ENCODE data around the gene KCND3. TPM values are rescaled to one million over a fixed set of nuclear protein-coding genes. Genes with fewer than 3 reads are reported as not detected.

Gene KCND3
- total and polyA plus RNA-seq, 2 of the 4 experiments (the other 2 are of a cell fraction): under 0.01 to 0.03 TPM

DNA sequence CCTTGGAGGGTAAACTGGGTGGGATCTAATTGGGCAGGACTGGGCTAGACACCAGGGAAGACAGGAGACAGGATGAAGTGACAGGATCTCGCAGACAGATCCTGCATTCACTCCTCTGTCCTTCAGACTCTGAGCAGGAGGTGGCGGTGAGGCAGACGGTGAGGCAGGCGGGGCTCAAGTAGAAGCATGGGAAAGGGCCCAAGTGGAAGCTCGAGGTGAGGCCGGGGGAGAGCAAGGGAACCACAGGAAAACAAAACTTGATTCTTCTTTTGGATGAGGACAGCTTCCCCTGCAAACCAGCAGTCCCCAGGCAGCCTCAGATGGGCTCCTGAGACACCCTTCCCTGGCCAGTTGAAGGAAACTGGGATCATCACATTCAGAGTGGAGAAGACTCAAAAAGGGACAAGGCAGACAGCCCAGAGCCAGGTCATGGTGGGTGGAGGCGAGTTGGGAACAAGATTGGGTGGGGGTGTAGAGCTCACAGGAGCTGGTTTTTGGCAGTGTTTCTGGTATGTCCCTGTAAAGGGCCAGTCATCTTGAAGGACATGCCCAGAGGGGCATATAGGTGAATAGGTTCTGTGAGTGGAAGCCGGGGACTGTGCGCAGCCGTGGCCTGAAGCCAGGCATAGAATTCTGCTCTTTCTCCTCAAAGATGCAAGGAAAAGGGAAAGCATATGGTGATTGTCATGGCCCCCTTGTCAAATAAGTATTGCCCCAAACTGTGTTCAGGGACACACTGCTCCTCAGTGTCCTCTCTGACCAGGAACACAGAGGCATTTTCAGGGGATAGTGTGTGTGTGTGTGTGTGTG, 268.3 kb downstream of the KCND3 start:
- Histone ChIP-seq H3K56ac (ENCODE audit: extremely low read depth, insufficient read depth, low read length) (no peak overlapping the region), H3K27me3 (ENCODE audit: control insufficient read depth, insufficient read depth, low read length) (no peaks in the 10 kb centered on the region), H2AK5ac (ENCODE audit: low read depth, low read length) (peak overlapping the region; percentile 88), H3K4ac (ENCODE audit: low read depth, low read length) (peak overlapping the region; percentile 93), H2BK120ac (ENCODE audit: low read depth, low read length) (peak overlapping the region; percentile 60), H3K9me1 (ENCODE audit: insufficient read depth, low read length) (peaks cover 25% of the 10 kb centered on the region), H3K9me3 (ENCODE audit: control insufficient read depth, insufficient read depth, low read length) (no peaks in the 10 kb centered on the region), H3K27ac (ENCODE audit: insufficient read depth, low read length) (peak overlapping the region; percentile 22; the same call in 1 of the 2 replicates), H4K8ac (ENCODE audit: low read depth in 2 of 2, low read length in 2 of 2) (peak overlapping the region; percentile 72 to 89; a peak in 3 of 4 replicates), H3K9ac (ENCODE audit: low read depth, low read length) (no peak overlapping the region), H2BK5ac (ENCODE audit: low read depth, low read length, poor library complexity, severe bottlenecking) (no peak overlapping the region), H2AK9ac (replicated peaks; ENCODE audit: low read depth, low read length, poor library complexity) (peak overlapping the region; percentile 84), H3K4me3 (ENCODE audit: insufficient read depth, low read depth, low read length) (no peak overlapping the region), H3K36me3 (ENCODE audit: control insufficient read depth, insufficient read depth, low read length) (peaks cover 2% of the 10 kb centered on the region; the same call in 1 of the 2 replicates), H2BK20ac (ENCODE audit: low read depth, low read length) (peak overlapping the region; percentile 59; the same call in 1 of the 2 replicates), H3K4me2 (ENCODE audit: low read depth, low read length) (no peak overlapping the region), H3K14ac (replicated peaks; ENCODE audit: low read depth, low read length) (peak overlapping the region; percentile 86), H4K5ac (ENCODE audit: low read depth, low read length) (no peak overlapping the region; the same call in 1 of the 2 replicates), H3K79me1 (ENCODE audit: low read depth in 1 of 2, low read length in 2 of 2) (peaks cover 0 to 8% of the 10 kb centered on the region in 2 experiments; a peak in 2 of 4 replicates), H4K20me1 (ENCODE audit: insufficient read depth, low read length) (no peaks in the 10 kb centered on the region), H3K23ac (ENCODE audit: low read depth, low read length) (peak overlapping the region; percentile 47; the same call in 1 of the 2 replicates), H4K91ac (ENCODE audit: insufficient read depth, low read depth, low read length) (peak overlapping the region; percentile 82), H3K18ac (ENCODE audit: low read depth, low read length) (no peak overlapping the region; the same call in 1 of the 2 replicates), H3K4me1 (ENCODE audit: control insufficient read depth, insufficient read depth, low read length) (peaks cover 12% of the 10 kb centered on the region), H2AFZ (replicated peaks; ENCODE audit: low read length, poor library complexity) (peak overlapping the region; percentile 54), H2BK15ac (ENCODE audit: low read depth, low read length) (peak overlapping the region; percentile 58; the same call in 1 of the 3 replicates)
- 72% methylated on average over 9 of the region's 10 CpGs; no CpG with 5 or more reads in 1 of the 2 experiments for WGBS, 2 experiments (ENCODE audit: extremely low coverage in 2 of 2, insufficient read length in 1 of 2)
- in situ Hi-C loops (cut with MboI; ENCODE audit: low sequenced_read_pairs) (no loop called here), dilution Hi-C loops (cut with HindIII; ENCODE audit: low sequenced_read_pairs, unreplicated experiment) (no loop called here), intact Hi-C loops (cut with micrococcal nuclease) (no loop called here)
- DNase-seq: no peak
- ChIA-PET POLR2A (ENCODE audit: unreplicated experiment) (no interaction called here), CTCF (no interaction called here)
- peak; percentile 6 for ATAC-seq (ENCODE audit: low read depth)
- BruUV-seq (replicated peaks): no TSS peak
- TF ChIP-seq FOS (IDR thresholded peaks at IDR 0.05; ENCODE audit: low read depth, low read length): no peak
- TF ChIP-seq BHLHE40 (IDR thresholded peaks at IDR 0.05; ENCODE audit: low read depth, low read length): no peak
- TF ChIP-seq RFX5 (IDR thresholded peaks at IDR 0.05; ENCODE audit: low read depth, low read length): no peak
- TF ChIP-seq RAD21 (IDR thresholded peaks at IDR 0.05; ENCODE audit: low read length): no peak
- no peak for TF ChIP-seq MXI1 (IDR thresholded peaks at IDR 0.05; ENCODE audit: borderline replicate concordance, low read depth, low read length)
- TF ChIP-seq, protein P1, sequence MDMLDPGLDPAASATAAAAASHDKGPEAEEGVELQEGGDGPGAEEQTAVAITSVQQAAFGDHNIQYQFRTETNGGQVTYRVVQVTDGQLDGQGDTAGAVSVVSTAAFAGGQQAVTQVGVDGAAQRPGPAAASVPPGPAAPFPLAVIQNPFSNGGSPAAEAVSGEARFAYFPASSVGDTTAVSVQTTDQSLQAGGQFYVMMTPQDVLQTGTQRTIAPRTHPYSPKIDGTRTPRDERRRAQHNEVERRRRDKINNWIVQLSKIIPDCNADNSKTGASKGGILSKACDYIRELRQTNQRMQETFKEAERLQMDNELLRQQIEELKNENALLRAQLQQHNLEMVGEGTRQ (IDR thresholded peaks at IDR 0.05; ENCODE audit: low read depth, low read length): no peak
- no peak for TF ChIP-seq CEBPB (IDR thresholded peaks at IDR 0.05; ENCODE audit: low read depth, low read length)
- TF ChIP-seq, protein P2, sequence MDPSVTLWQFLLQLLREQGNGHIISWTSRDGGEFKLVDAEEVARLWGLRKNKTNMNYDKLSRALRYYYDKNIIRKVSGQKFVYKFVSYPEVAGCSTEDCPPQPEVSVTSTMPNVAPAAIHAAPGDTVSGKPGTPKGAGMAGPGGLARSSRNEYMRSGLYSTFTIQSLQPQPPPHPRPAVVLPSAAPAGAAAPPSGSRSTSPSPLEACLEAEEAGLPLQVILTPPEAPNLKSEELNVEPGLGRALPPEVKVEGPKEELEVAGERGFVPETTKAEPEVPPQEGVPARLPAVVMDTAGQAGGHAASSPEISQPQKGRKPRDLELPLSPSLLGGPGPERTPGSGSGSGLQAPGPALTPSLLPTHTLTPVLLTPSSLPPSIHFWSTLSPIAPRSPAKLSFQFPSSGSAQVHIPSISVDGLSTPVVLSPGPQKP (IDR thresholded peaks at IDR 0.05; ENCODE audit: borderline replicate concordance, low read depth, low read length): no peak
- TF ChIP-seq, protein P3, sequence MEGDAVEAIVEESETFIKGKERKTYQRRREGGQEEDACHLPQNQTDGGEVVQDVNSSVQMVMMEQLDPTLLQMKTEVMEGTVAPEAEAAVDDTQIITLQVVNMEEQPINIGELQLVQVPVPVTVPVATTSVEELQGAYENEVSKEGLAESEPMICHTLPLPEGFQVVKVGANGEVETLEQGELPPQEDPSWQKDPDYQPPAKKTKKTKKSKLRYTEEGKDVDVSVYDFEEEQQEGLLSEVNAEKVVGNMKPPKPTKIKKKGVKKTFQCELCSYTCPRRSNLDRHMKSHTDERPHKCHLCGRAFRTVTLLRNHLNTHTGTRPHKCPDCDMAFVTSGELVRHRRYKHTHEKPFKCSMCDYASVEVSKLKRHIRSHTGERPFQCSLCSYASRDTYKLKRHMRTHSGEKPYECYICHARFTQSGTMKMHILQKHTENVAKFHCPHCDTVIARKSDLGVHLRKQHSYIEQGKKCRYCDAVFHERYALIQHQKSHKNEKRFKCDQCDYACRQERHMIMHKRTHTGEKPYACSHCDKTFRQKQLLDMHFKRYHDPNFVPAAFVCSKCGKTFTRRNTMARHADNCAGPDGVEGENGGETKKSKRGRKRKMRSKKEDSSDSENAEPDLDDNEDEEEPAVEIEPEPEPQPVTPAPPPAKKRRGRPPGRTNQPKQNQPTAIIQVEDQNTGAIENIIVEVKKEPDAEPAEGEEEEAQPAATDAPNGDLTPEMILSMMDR (conservative IDR thresholded peaks at IDR 0.05; ENCODE audit: low read depth, low read length): no peak
- no peak for TF ChIP-seq CHD1 (IDR thresholded peaks at IDR 0.05; ENCODE audit: low read depth, low read length)
- no peak for TF ChIP-seq MAFK (IDR thresholded peaks at IDR 0.05; ENCODE audit: low read depth, low read length)
- no peak for TF ChIP-seq MAZ (IDR thresholded peaks at IDR 0.05; ENCODE audit: borderline replicate concordance, low read depth, low read length)
- no peak for TF ChIP-seq SMC3 (IDR thresholded peaks at IDR 0.05; ENCODE audit: low read depth, low read length)
- no peak for TF ChIP-seq POLR2A (IDR thresholded peaks at IDR 0.05; ENCODE audit: low read depth, low read length)

Data from IMR-90 (cell line).